Measurements from ENCODE around the gene TRIM56.

TRIM56 gene

GRCh38 chr7:101084865-101085161, 468 bp upstream of the TRIM56 start:
- Histone ChIP-seq H3K4me2 (ENCODE audit: low read depth, low read length) (peak overlapping the region; percentile 80), H3F3A (ENCODE audit: insufficient read depth, low read length) (no peaks in the 10 kb centered on the region), H3K4me3 (ENCODE audit: low read length) (peak overlapping the region; percentile 91; the same call in 1 of the 2 replicates), H2AFZ (ENCODE audit: low read length) (peak overlapping the region; percentile 80), H3K27ac (ENCODE audit: low read length) (peak overlapping the region; percentile 60; the same call in 1 of the 2 replicates), H4K20me1 (ENCODE audit: insufficient read depth, low read length) (no peaks in the 10 kb centered on the region), H3K4me1 (ENCODE audit: low read length) (peaks cover 10% of the 10 kb centered on the region), H3K9me3 (replicated peaks; ENCODE audit: insufficient read depth, low read length) (no peaks in the 10 kb centered on the region), H3K27me3 (replicated peaks; ENCODE audit: insufficient read depth, low read length) (peaks cover 23% of the 10 kb centered on the region), H3K36me3 (replicated peaks; ENCODE audit: insufficient read depth, low read length) (no peaks in the 10 kb centered on the region), H3K9me2 (replicated peaks; ENCODE audit: insufficient read depth, low read length) (no peaks in the 10 kb centered on the region), H3K9ac (ENCODE audit: low read length) (peak overlapping the region; percentile 90; the same call in 1 of the 2 replicates), H3K79me2 (ENCODE audit: low read length) (peaks cover 41% of the 10 kb centered on the region)
- no peak for DNase-seq
- TF ChIP-seq EZH2phosphoT487 (IDR thresholded peaks at IDR 0.05; ENCODE audit: low read length), result no peak
- no peak for TF ChIP-seq CTCF (IDR thresholded peaks at IDR 0.05; ENCODE audit: low read length)
- no peak for TF ChIP-seq EZH2 (optimal IDR thresholded peaks at IDR 0.05; ENCODE audit: low read depth, low read length)

- Histone ChIP-seq H3K4me1 (ENCODE audit: low read length) (peaks cover 10% of the 10 kb centered on the region), H3K9me3 (replicated peaks; ENCODE audit: insufficient read depth, low read length) (no peaks in the 10 kb centered on the region), H3K27ac (ENCODE audit: low read length) (no peak overlapping the region), H4K20me1 (ENCODE audit: insufficient read depth, low read length) (no peaks in the 10 kb centered on the region), H3K27me3 (replicated peaks; ENCODE audit: insufficient read depth, low read length) (no peaks in the 10 kb centered on the region), H2AFZ (ENCODE audit: low read length) (no peak overlapping the region), H3F3A (ENCODE audit: insufficient read depth, low read length) (no peaks in the 10 kb centered on the region), H3K36me3 (replicated peaks; ENCODE audit: insufficient read depth, low read length) (no peaks in the 10 kb centered on the region), H3K79me2 (ENCODE audit: low read length) (peaks cover 41% of the 10 kb centered on the region), H3K4me3 (ENCODE audit: low read length) (no peak overlapping the region), H3K4me2 (ENCODE audit: low read depth, low read length) (no peak overlapping the region), H3K9me2 (replicated peaks; ENCODE audit: insufficient read depth, low read length) (no peaks in the 10 kb centered on the region), H3K9ac (ENCODE audit: low read length) (no peak overlapping the region)
- TF ChIP-seq CTCF (IDR thresholded peaks at IDR 0.05; ENCODE audit: low read length) (no peak), EZH2 (optimal IDR thresholded peaks at IDR 0.05; ENCODE audit: low read depth, low read length) (no peak), EZH2phosphoT487 (IDR thresholded peaks at IDR 0.05; ENCODE audit: low read length) (no peak)
- DNase-seq, result no peak
Observed at GRCh38 chr7:101087334-101088068, 2.2 kb downstream of the TRIM56 start.

- Histone ChIP-seq H3K27me3 (replicated peaks; ENCODE audit: insufficient read depth, low read length) (no peaks in the 10 kb centered on the region), H3K9me2 (replicated peaks; ENCODE audit: insufficient read depth, low read length) (no peaks in the 10 kb centered on the region), H3K36me3 (replicated peaks; ENCODE audit: insufficient read depth, low read length) (no peaks in the 10 kb centered on the region), H3K27ac (ENCODE audit: low read length) (no peak overlapping the region), H3K4me2 (ENCODE audit: low read depth, low read length) (no peak overlapping the region), H3K79me2 (ENCODE audit: low read length) (peaks cover 41% of the 10 kb centered on the region), H3F3A (ENCODE audit: insufficient read depth, low read length) (no peaks in the 10 kb centered on the region), H3K9me3 (replicated peaks; ENCODE audit: insufficient read depth, low read length) (no peaks in the 10 kb centered on the region), H3K4me1 (ENCODE audit: low read length) (peaks cover 10% of the 10 kb centered on the region), H3K4me3 (ENCODE audit: low read length) (no peak overlapping the region), H3K9ac (ENCODE audit: low read length) (no peak overlapping the region), H4K20me1 (ENCODE audit: insufficient read depth, low read length) (no peaks in the 10 kb centered on the region), H2AFZ (ENCODE audit: low read length) (no peak overlapping the region)
- no peak for TF ChIP-seq CTCF (IDR thresholded peaks at IDR 0.05; ENCODE audit: low read length)
- no peak for TF ChIP-seq EZH2 (optimal IDR thresholded peaks at IDR 0.05; ENCODE audit: low read depth, low read length)
- TF ChIP-seq EZH2phosphoT487 (IDR thresholded peaks at IDR 0.05; ENCODE audit: low read length), result no peak
- DNase-seq, result no peak
Observed at GRCh38 chr7:101088069-101088425, 2.8 kb downstream of the TRIM56 start.
